Activated T-helper 2 cell treated with anti-CD3 and anti-CD28 coated beads, Interferon-gamma antibody, Interleukin-2, Interleukin-4, amounts not matched to agents 10 μg/mL and 5 μg/mL and 100 μg/mL, durations not matched to agents 14 hours and 24 hours and 36 hours (primary cell): ENCODE measurements around the gene LAMA3. TPM values are rescaled to one million over a fixed set of nuclear protein-coding genes. Genes with fewer than 3 reads are reported as not detected.
A peak's percentile ranks its signal among the peaks of the same experiment; 100 is the strongest.

Source experiments
- DNase-seq: peaks from one replicate; pipeline ENCODE4 v3.0.0; 2021; ENCODE audit warnings: low spot score
- H3K27ac Mint-ChIP-seq: one replicate; pipeline ENCODE4 v1.8.0; 2021; ENCODE audit warnings: mixed read lengths
- H3K27me3 Mint-ChIP-seq: one replicate; pipeline ENCODE4 v1.8.0; 2021; ENCODE audit warnings: low read depth, mixed read lengths
- H3K36me3 Mint-ChIP-seq: one replicate; pipeline ENCODE4 v1.8.0; 2021; ENCODE audit warnings: low read depth, mixed read lengths
- H3K4me1 Mint-ChIP-seq: one replicate; pipeline ENCODE4 v1.8.0; 2021; ENCODE audit warnings: low read depth, mixed read lengths
- H3K4me3 Mint-ChIP-seq: one replicate; pipeline ENCODE4 v1.8.0; 2021; ENCODE audit warnings: low read depth, mild to moderate bottlenecking, moderate library complexity, mixed read lengths
- H3K9me3 Mint-ChIP-seq: one replicate; pipeline ENCODE4 v1.8.0; 2021; ENCODE audit warnings: mixed read lengths
- intact Hi-C: fragments of 100-400 bp; cut with micrococcal nuclease; formaldehyde crosslinking; loops from one replicate; pipeline ENCODE4 v1.15.1; 2023
- total RNA-seq: library from RNA; stranded (reverse); gene quantifications from 2 replicates; pipeline ENCODE4 v1.2.3, GENCODE V29; 2022

LAMA3 gene
- total RNA-seq, 1 donor from 2014 or later: not detected

GRCh38 chr18:23920054-23920453 lies 230.8 kb downstream of the LAMA3 start:
- intact Hi-C loops: loop anchor here (5.0 to 10.0 kb wide), 2 partner anchors 45 to 197 kb away; no protein-coding TSS in a partner anchor
- Mint-ChIP-seq H3K4me1 (peaks cover 19% of the 10 kb centered on the region), H3K9me3 (no peaks in the 10 kb centered on the region), H3K36me3 (no peaks in the 10 kb centered on the region), H3K27ac (no peak overlapping the region), H3K4me3 (no peak overlapping the region), H3K27me3 (peaks cover 28% of the 10 kb centered on the region)
- no peak for DNase-seq

- no peak overlapping the region for H3K4me3 Mint-ChIP-seq
- H3K36me3 Mint-ChIP-seq: no peaks in the 10 kb centered on the region
- H3K27me3 Mint-ChIP-seq: peaks cover 23% of the 10 kb centered on the region
- DNase-seq: no peak
- intact Hi-C loops: loop anchor here (5.0 to 10.0 kb wide), 2 partner anchors 47 to 196 kb away; no protein-coding TSS in a partner anchor
- no peaks in the 10 kb centered on the region for H3K9me3 Mint-ChIP-seq
- peaks cover 19% of the 10 kb centered on the region for H3K4me1 Mint-ChIP-seq
- H3K27ac Mint-ChIP-seq: no peak overlapping the region
Observed at GRCh38 chr18:23921716-23922285, 232.5 kb downstream of the LAMA3 start.

DNA sequence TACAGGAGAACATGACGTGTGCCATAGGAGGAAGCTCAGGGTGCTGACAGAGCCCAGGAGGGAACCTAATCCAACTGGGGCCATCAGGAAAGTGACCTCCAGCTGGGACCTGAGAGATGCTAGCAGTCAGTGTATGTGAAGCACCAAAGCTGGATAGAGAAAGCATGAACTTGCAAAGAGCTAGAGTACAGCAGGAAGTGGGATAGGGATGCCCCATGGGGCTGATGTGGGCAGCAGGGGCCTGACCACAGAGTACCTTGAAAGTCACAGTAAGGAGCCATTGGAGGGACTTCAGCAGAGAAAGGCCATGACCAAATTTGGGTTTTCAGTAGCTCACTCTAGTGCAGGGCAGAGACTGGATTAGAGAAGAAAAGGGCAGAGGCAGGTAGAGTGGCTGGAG lies 233.7 kb downstream of the LAMA3 start:
- Mint-ChIP-seq H3K27me3 (peaks cover 20% of the 10 kb centered on the region), H3K36me3 (no peaks in the 10 kb centered on the region), H3K9me3 (no peaks in the 10 kb centered on the region), H3K4me3 (no peak overlapping the region), H3K27ac (no peak overlapping the region), H3K4me1 (peaks cover 19% of the 10 kb centered on the region)
- intact Hi-C loops: loop anchor here (5.0 to 10.0 kb wide), 2 partner anchors 48 to 194 kb away; no protein-coding TSS in a partner anchor
- DNase-seq: no peak

- H3K36me3 Mint-ChIP-seq: no peaks in the 10 kb centered on the region
- intact Hi-C loops: loop anchor here (5.0 to 10.0 kb wide), 3 partner anchors 50 to 423 kb away; partner anchors contain the start of gene RMC1
- no peak overlapping the region for H3K27ac Mint-ChIP-seq
- no peak for DNase-seq
- H3K9me3 Mint-ChIP-seq: no peaks in the 10 kb centered on the region
- H3K27me3 Mint-ChIP-seq: peaks cover 12% of the 10 kb centered on the region
- H3K4me1 Mint-ChIP-seq: peaks cover 23% of the 10 kb centered on the region
- no peak overlapping the region for H3K4me3 Mint-ChIP-seq
Observed at GRCh38 chr18:23924813-23925212, 235.6 kb downstream of the LAMA3 start.

DNA sequence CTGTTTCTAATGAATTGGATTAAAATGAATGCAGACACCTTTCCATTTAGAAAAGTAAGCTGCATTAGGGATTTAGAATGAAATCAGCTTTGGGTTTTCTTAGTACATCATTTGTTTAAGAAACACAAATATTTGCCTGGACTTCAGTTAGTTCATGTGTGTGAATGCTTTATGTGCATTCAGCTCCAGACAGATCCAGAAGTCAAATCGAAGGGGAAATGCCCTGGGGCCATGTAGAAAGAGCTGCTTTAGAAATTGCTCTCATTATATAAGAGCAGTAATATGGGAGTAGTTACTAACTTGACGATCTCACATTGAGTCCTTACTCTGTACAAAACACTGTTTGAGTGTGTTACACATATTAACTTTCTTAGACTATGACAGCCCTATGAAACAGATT lies 237.3 kb downstream of the LAMA3 start:
- Mint-ChIP-seq H3K36me3 (no peaks in the 10 kb centered on the region), H3K9me3 (no peaks in the 10 kb centered on the region), H3K27ac (no peak overlapping the region), H3K4me3 (no peak overlapping the region), H3K4me1 (peaks cover 25% of the 10 kb centered on the region), H3K27me3 (peaks cover 5% of the 10 kb centered on the region)
- DNase-seq: no peak
- intact Hi-C loops: loop anchor here (5.0 to 10.0 kb wide), 2 partner anchors 52 to 424 kb away; partner anchors contain the start of gene RMC1

- DNase-seq: no peak
- Mint-ChIP-seq H3K9me3 (no peaks in the 10 kb centered on the region), H3K4me3 (no peak overlapping the region), H3K27ac (no peak overlapping the region), H3K4me1 (peaks cover 20% of the 10 kb centered on the region), H3K36me3 (no peaks in the 10 kb centered on the region), H3K27me3 (peaks cover 5% of the 10 kb centered on the region)
- intact Hi-C loops: loop anchor here (5.0 to 10.0 kb wide), 2 partner anchors 53 to 426 kb away; partner anchors contain the start of gene RMC1
Observed at GRCh38 chr18:23927821-23928746, 238.8 kb downstream of the LAMA3 start.

- H3K27ac Mint-ChIP-seq: peak overlapping the region; percentile 14
- no peak for DNase-seq
- intact Hi-C loops: loop anchor here (5.0 to 10.0 kb wide), 2 partner anchors 55 to 427 kb away; partner anchors contain the start of gene RMC1
- no peaks in the 10 kb centered on the region for H3K36me3 Mint-ChIP-seq
- peak overlapping the region; percentile 23 for H3K4me3 Mint-ChIP-seq
- H3K4me1 Mint-ChIP-seq: peaks cover 23% of the 10 kb centered on the region
- peaks cover 5% of the 10 kb centered on the region for H3K27me3 Mint-ChIP-seq
- no peaks in the 10 kb centered on the region for H3K9me3 Mint-ChIP-seq
Observed at GRCh38 chr18:23929362-23929930, 240.2 kb downstream of the LAMA3 start.

GRCh38 chr18:23930002-23930401 lies 240.7 kb downstream of the LAMA3 start:
- H3K9me3 Mint-ChIP-seq: no peaks in the 10 kb centered on the region
- H3K4me3 Mint-ChIP-seq: no peak overlapping the region
- no peaks in the 10 kb centered on the region for H3K36me3 Mint-ChIP-seq
- peaks cover 5% of the 10 kb centered on the region for H3K27me3 Mint-ChIP-seq
- intact Hi-C loops: no loop called here
- no peak for DNase-seq
- H3K4me1 Mint-ChIP-seq: peaks cover 29% of the 10 kb centered on the region
- no peak overlapping the region for H3K27ac Mint-ChIP-seq

GRCh38 chr18:23932385-23933067 lies 243.3 kb downstream of the LAMA3 start:
- Mint-ChIP-seq H3K27ac (no peak overlapping the region), H3K27me3 (peaks cover 5% of the 10 kb centered on the region), H3K4me1 (peaks cover 48% of the 10 kb centered on the region)

DNA sequence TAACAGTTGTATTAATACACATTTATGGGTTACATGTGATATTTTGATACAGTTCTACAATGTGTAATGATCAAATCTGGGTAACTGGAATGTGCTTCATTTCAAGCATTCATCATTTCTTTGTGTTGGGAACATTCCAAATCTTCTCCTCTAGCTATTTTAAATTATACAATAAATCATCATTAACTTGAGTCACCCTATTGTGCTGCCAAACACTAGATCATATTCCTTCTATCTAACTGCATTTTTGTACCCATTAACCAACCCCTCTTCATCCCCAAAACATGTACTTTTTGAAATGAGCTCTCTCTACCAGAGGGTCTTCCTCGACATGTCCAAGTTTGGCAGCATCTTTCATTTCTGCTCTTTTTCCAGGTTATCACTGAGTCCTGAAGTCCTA lies 244.2 kb downstream of the LAMA3 start:
- peaks cover 2% of the 10 kb centered on the region for H3K27me3 Mint-ChIP-seq
- H3K4me1 Mint-ChIP-seq: peaks cover 52% of the 10 kb centered on the region
- no peaks in the 10 kb centered on the region for H3K9me3 Mint-ChIP-seq
- no peaks in the 10 kb centered on the region for H3K36me3 Mint-ChIP-seq
- H3K4me3 Mint-ChIP-seq: no peak overlapping the region
- no peak overlapping the region for H3K27ac Mint-ChIP-seq
- DNase-seq: no peak
- intact Hi-C loops: no loop called here

More at GRCh38 chr18:23932385-23933067, 243.3 kb downstream of the LAMA3 start:
- intact Hi-C loops: no loop called here
- Mint-ChIP-seq H3K4me3 (no peak overlapping the region), H3K9me3 (no peaks in the 10 kb centered on the region), H3K36me3 (no peaks in the 10 kb centered on the region)
- no peak for DNase-seq

GRCh38 chr18:23934252-23934651 lies 245.0 kb downstream of the LAMA3 start:
- no peak overlapping the region for H3K27ac Mint-ChIP-seq
- intact Hi-C loops: no loop called here

GRCh38 chr18:23934863-23935262 lies 245.6 kb downstream of the LAMA3 start:
- Mint-ChIP-seq H3K36me3 (no peaks in the 10 kb centered on the region), H3K27ac (no peak overlapping the region), H3K4me3 (no peak overlapping the region), H3K27me3 (peaks cover 10% of the 10 kb centered on the region), H3K4me1 (peaks cover 49% of the 10 kb centered on the region), H3K9me3 (no peaks in the 10 kb centered on the region)
- no peak for DNase-seq
- intact Hi-C loops: loop anchor here (5.0 kb wide), 1 partner anchor 182 kb away; no protein-coding TSS in a partner anchor

More at GRCh38 chr18:23934252-23934651, 245.0 kb downstream of the LAMA3 start:
- peaks cover 54% of the 10 kb centered on the region for H3K4me1 Mint-ChIP-seq
- H3K4me3 Mint-ChIP-seq: no peak overlapping the region
- peaks cover 6% of the 10 kb centered on the region for H3K27me3 Mint-ChIP-seq
- no peaks in the 10 kb centered on the region for H3K36me3 Mint-ChIP-seq
- no peaks in the 10 kb centered on the region for H3K9me3 Mint-ChIP-seq
- DNase-seq: no peak
